Esophagus squamous epithelium (tissue), 4 donors: ENCODE measurements around the gene STRIP2.

Experiments
- POLR2A ChIP-seq, 4 donors: fragments of 450-650 bp; IDR thresholded peaks; one replicate each; pipeline ENCODE4 v1.6.1; 2017; ENCODE audit warnings: antibody characterized with exemption in 4 of 4, mild to moderate bottlenecking in 4 of 4, moderate library complexity in 3 of 4
- TF ChIP-seq, protein P1 (sequence below), 6 experiments: fragments of 450-650 bp in 4 of 6; fragments of 200-600 bp in 2 of 6; sonication (generic) in 2 of 6; IDR thresholded peaks; one replicate each; pipeline ENCODE4 v1.5.1; 2016 to 2019; ENCODE audit warnings: antibody characterized with exemption in 6 of 6, mild to moderate bottlenecking in 4 of 6, moderate library complexity in 4 of 6

DNA sequence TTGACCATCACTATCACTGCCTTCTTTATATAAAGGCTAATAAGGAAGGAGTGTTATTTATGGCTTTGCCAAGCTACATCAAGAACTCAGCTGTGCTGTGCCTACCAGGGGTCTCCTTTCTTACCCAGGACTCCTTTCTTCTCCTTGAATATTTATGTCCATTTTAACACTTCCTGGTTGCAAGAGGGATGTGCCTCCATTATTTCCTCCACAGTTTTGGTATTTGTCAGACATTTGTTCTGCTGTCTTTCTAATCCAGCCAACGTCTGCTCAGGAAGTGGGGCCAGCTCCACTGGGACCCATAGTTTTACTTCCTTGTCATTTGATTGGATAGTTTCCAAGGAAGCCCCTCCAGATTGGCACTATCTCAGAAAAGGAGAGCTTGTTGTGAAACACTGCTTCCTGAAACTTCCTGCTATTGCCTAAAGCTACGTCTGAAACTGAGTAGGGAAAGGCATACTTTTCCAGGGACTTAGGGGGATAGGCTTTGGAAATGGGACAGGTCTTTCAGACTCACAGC is 6.6 kb upstream of the STRIP2 start:
- TF ChIP-seq, protein P1, sequence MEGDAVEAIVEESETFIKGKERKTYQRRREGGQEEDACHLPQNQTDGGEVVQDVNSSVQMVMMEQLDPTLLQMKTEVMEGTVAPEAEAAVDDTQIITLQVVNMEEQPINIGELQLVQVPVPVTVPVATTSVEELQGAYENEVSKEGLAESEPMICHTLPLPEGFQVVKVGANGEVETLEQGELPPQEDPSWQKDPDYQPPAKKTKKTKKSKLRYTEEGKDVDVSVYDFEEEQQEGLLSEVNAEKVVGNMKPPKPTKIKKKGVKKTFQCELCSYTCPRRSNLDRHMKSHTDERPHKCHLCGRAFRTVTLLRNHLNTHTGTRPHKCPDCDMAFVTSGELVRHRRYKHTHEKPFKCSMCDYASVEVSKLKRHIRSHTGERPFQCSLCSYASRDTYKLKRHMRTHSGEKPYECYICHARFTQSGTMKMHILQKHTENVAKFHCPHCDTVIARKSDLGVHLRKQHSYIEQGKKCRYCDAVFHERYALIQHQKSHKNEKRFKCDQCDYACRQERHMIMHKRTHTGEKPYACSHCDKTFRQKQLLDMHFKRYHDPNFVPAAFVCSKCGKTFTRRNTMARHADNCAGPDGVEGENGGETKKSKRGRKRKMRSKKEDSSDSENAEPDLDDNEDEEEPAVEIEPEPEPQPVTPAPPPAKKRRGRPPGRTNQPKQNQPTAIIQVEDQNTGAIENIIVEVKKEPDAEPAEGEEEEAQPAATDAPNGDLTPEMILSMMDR (IDR thresholded peaks at IDR 0.05) = no peak
- TF ChIP-seq POLR2A (IDR thresholded peaks at IDR 0.05) = no peak
